ENCODE measurements around the gene FBXL7.

The FBXL7 gene

GRCh38 chr5:15707631-15708030 lies 207.7 kb downstream of the FBXL7 start:
- no peak for DNase-seq (ENCODE audit: low read depth, low spot score)

GRCh38 chr5:15711892-15712291 lies 211.9 kb downstream of the FBXL7 start:
- DNase-seq (ENCODE audit: low read depth, low spot score) = no peak

- no peak for DNase-seq (ENCODE audit: low read depth, low spot score)
Observed at GRCh38 chr5:15715535-15715934, 215.6 kb downstream of the FBXL7 start.

DNA sequence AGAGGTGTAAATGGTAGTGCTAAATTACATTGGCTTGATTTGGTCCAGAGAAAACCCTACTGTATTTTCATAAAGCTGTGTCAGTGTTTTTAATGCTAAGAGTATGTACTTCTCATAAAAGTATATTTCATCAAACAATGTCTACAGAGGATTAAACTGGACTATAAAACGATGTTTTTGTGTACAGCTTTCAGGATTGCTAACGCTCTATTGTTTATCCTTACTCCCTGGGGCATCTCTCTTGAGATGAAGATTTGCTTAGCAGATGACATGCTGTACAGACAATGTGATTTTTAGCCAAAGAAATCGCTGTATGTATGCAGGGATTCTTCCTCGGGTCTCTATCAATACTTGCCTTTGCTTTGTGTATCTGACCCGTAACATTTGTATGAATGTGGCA lies 216.0 kb downstream of the FBXL7 start:
- DNase-seq (ENCODE audit: low read depth, low spot score) = no peak

- peak; percentile 18 for DNase-seq (ENCODE audit: low read depth, low spot score)
Observed at GRCh38 chr5:15717001-15717400, 217.0 kb downstream of the FBXL7 start.

DNA sequence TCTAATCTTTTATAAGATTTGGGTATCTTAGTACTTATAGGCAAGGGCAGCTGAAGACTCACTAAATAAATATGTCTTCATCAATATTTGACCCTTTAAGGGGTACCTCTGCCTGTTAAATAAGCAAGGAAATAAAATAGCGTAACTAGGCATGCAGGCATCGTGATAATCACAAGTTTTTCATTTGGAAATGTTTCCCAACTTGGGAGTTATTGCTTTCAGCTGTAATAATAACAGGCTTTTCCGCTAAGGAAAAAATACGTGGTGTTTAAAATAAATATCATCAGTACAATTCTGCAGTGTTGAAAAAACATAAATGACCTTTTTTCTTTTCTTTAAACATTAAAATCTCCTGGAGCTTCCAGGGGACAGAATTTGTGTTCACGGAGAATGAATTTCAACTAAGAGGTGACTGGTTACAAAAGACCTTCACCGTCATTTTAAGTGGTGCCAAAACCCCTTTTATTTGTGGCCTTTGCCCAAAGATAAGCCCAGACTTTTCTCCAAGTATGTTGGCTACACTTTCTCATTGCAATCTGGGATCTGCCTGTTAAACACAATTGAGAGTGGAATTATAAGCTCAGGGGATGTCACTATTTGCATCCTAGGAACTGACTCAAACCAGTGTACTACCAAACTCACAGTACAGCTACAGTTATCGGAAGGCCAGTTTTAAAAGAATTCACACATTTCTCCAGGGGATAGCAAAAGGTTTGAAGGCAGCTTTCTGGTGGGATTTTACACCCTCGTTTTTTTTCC lies 218.6 kb downstream of the FBXL7 start:
- DNase-seq (ENCODE audit: low read depth, low spot score) = no peak

DNA sequence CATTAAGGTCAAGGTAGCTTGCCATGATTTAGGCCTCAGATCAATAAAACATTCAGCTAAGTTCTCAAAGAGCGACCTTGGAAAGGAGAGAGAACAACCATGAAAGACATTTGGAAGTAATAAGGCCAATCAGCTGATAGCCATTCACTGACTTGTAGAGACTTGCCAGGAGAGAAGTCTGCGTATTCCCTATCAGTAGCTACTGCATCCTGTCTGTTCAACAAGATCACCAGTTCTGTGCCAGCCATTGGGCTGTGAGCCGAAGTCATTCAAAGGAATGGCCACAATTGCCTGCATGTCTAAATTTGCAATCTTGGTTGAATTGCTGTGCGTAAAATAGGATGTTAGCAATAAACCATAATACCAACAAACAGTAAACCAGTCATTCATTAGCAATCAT lies 219.8 kb downstream of the FBXL7 start:
- no peak for DNase-seq (ENCODE audit: low read depth, low spot score)

GRCh38 chr5:15720515-15720914 lies 220.5 kb downstream of the FBXL7 start:
- no peak for DNase-seq (ENCODE audit: low read depth, low spot score)

DNA sequence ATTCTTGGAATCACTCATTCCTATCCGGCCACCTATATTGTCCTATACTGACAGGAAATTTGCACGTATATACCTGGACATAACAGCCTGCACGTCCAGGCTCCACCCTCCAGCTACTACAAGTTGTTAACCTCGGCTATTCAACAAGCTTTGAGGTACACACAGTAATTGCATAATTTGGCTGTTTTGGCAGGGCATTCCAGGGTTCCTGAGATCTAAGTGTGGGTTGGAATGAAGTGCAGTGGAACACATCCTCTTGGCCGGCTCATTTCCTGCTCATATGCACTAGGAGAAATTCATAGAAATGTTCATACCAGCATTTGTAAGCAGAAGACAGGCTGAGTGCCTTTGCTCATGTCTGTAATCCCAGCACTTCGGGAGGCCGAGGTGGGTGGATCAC lies 222.3 kb downstream of the FBXL7 start:
- no peak for DNase-seq (ENCODE audit: low read depth, low spot score)

DNA sequence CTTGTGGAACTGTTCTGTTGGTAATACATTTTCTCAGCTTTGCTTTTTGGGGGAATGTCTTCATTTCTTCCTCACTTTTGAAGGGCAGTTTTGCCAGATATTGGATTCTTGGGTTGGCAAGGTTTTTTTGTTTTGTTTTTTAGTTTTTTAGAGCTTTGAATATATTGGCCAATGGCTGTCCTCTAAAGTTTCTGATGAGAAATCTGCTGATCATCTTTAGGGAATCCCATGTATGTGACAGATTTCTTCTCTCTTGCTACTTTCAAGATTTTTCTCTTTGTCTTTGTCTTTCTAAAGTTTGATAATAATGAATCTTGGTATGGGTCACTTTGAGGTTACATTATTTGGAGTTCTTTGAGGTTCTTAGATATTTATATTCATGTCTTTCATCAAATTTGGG lies 227.4 kb downstream of the FBXL7 start:
- no peak for DNase-seq (ENCODE audit: low read depth, low spot score)

DNA sequence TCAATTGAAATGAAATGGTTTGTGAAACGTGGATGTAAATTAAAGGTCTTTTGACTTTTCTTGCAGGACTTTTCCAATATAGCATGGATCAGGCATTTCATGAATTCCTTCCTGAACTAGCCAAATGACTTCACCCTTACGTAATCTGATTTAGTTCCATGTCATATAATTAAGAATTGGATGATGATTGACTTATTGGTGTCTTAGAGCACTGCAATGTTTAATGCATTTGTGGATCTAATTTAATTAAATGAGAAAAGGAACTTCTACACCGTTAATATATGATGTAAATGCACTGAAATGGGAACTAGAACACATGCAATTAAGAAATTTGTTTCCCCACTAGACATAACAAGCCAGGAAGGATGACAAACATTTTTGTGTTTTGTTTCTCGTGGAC lies 228.8 kb downstream of the FBXL7 start:
- no peak for DNase-seq (ENCODE audit: low read depth, low spot score)

- no peak for DNase-seq (ENCODE audit: low read depth, low spot score)
Observed at GRCh38 chr5:15731699-15732098, 231.7 kb downstream of the FBXL7 start.

DNA sequence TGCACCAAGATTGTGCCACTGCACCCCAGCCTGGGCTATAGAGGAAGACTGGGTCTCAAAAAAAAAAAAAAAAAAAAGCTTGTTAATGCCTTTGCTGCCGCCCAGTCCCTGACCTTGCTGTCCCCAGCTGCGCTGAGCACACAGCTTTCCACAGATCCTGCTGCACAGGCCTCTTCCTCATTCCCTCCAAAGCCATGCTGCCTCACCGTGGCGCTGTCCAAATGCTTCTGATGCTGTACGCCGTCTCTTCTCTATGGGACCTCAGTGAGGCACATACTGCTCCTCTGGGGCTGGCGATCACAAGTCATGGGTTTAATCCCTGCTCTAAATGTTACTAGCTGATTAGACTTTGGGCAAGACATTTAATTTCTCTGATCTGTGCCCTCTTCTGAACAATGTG lies 234.1 kb downstream of the FBXL7 start:
- peak; percentile 42 for DNase-seq (ENCODE audit: low read depth, low spot score)

- no peak for DNase-seq (ENCODE audit: low read depth, low spot score)
Observed at GRCh38 chr5:15737036-15737821, 237.2 kb downstream of the FBXL7 start.

DNA sequence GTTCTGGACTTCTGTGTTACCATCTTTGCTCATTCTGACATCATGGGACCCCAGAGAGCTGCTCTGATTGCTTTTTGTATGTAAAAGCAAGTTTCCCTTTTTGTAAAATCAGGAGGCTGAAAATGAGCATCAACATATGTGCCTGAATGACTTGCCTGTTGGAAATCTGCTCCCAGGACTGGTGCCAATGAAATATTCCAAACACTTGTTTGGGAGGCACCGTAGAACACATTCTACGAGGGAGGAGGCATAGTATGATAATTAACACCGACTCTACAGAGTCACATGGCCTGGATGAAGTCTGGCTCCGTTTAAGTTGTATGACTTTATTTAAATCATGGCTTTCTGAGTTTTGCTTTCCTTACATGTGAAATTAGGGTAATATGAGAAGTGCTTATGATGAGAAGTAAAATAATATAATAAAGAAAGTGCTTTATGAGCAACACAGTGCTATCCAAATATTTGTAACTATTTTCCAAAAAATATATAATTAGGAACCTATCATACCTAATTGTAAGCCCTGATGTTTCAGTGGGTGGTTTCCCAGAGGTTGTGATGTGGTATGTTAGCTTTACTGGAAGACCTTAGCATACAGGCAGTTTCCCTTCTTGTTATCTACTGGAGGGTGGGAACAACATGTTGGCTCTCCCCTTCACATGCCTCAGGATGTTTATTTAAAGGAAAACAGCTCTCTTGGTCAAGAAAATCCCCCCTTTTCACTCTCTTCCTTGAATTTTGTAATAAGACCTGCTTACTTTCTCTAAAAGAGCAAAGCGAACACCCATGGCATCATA lies 238.1 kb downstream of the FBXL7 start:
- DNase-seq (ENCODE audit: low read depth, low spot score) = no peak

DNA sequence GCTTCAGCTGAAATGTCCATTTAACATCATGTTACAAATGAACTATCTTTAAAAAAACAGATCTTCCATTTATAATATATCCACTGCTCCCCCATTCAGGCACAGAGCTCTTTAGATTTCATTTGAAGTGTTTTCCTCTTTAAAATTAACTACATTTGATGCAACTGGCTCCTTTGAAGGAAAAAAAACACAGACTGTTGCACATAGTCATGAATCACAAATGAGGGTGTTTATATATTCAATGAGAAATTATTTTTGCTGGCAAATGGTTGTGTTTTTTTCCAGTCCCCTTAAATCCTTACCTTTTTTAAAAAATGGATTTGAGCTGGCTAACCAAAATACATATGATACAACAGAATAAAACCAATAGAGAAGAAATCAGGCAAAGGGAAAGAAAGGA lies 240.4 kb downstream of the FBXL7 start:
- DNase-seq (ENCODE audit: low read depth, low spot score) = no peak

DNA sequence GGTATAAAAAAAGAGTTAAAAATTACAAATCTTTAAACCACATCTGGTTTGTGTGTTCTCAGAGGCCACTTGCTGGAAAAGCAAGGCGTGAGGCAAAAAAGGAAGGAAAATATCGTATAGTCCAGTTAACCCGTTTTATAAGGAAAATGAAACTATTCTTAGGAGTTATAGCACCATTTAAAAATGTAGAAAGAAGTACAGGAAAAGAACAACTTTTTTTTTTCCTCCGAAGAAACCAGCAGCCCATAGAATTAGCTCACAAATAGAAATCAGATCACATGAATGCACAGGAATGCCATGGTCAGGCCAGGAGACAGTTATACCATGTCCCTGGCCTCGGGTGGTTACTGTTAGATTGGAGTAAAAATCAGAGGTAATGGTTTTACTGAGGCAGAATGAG lies 241.6 kb downstream of the FBXL7 start:
- DNase-seq (ENCODE audit: low read depth, low spot score) = no peak

DNA sequence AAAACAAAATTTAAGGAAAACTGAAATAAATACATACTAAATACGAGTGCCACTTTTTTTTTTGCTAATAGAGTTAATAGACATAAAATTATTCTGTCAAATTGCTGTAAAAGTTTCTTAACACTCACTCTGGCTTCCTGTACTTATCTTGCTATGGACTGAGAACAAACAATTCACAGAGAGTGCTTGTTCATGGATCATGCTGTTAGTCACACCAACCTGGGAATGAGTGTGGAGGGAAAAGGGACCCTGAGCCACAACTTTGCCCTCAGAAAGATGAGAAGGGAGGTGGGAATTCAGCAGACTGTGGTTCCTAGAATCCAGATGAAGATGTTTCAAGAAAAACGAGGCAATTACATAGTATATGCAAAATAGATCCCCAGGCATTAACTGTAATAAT lies 246.9 kb downstream of the FBXL7 start:
- no peak for DNase-seq (ENCODE audit: low read depth, low spot score)

GRCh38 chr5:15748266-15748665 lies 248.3 kb downstream of the FBXL7 start:
- no peak for DNase-seq (ENCODE audit: low read depth, low spot score)

DNA sequence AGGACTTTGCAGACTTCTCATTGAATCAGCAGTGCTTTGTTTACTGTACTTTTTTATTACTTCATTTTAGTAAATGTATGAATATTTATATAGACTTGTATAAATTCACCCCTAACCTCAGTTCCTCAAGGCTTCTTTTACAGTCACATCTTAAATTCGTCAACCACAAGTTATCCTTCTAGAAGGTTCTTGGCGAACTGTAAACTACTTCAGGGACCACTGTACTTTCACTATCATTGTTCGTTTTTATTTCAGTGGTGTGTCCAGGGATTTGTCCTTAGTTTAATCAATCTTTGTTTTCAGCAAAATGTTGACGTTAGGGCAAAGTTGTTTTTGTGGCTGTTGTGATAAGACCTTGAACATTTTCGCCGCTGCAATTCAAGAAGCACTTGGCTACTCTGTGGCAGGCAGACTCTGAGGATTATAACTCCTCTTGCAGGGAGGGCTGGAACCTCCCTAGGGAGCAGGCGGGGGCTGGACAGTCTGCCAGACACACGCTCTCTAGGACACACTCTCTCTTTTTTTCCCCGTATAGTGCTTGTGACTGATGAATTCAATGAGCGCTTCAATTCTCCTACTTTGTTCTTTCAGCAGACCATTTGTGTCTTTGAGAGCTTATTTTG lies 252.8 kb downstream of the FBXL7 start:
- peak; percentile 10 for DNase-seq (ENCODE audit: low read depth, low spot score)

- DNase-seq (ENCODE audit: low read depth, low spot score) = no peak
Observed at GRCh38 chr5:15753752-15754151, 253.8 kb downstream of the FBXL7 start.

- DNase-seq (ENCODE audit: low read depth, low spot score) = no peak
Observed at GRCh38 chr5:15757103-15757502, 257.1 kb downstream of the FBXL7 start.
